Stimulated activated CD8-positive, alpha-beta memory T cell treated with anti-CD3 and anti-CD28 coated beads, Interleukin-7, amount 100 ng/mL, for 48 hours (primary cell): ENCODE data around the gene FRMD5.

Experiments used
- DNase-seq, 2 donors: peaks; one replicate each; pipeline ENCODE4 v3.0.0-alpha.2; 2020; ENCODE audit warnings: low read depth in 1 of 2; ENCODE audit errors: extremely low read depth in 1 of 2

Gene FRMD5

GRCh38 chr15:43901495-43901894 is 293.6 kb downstream of the FRMD5 start:
- no peak for DNase-seq

- DNase-seq: no peak
Observed at GRCh38 chr15:43900996-43901395, 294.1 kb downstream of the FRMD5 start.

GRCh38 chr15:43899928-43900327 is 295.1 kb downstream of the FRMD5 start:
- DNase-seq: no peak

DNA sequence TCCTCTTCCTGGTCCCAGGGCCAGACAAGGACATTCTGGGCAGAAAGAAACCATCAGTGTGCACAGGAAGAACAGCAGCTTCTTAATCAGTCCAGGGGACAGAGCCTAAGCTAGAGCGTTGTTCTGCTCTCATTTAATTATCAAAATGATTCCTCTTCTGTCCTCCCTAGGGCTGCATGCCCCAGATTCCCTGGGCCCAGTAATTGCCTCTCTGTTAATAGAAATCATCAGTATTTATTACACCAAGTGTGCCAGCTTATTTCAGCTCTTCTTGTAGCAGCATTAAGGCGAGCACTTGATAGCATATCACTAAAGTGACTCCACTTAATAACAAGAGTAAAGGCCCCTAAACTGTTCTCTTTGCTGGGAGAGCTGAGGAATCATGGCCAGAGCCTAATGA is 296.2 kb downstream of the FRMD5 start:
- no peak for DNase-seq

- DNase-seq: no peak
Observed at GRCh38 chr15:43896543-43896942, 298.5 kb downstream of the FRMD5 start.

DNA sequence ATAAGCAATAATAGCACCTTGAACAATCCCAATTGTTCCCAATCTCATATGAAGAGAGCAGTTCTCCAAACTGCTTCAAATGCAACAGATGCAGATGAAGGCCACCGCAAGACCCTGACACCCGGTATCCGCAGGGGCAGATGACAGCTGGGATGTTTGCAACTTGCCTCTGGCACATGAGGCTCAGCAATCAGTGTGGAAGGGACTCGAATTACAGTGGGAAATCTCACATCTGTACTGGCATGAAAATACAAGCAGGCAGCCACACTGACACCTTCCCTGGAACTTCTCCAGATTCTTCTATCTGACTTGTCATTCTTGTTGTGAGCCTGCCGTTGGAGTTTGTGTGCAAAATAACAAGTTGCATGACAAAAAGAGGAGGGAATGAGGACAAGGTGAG is 299.5 kb downstream of the FRMD5 start:
- no peak for DNase-seq

DNA sequence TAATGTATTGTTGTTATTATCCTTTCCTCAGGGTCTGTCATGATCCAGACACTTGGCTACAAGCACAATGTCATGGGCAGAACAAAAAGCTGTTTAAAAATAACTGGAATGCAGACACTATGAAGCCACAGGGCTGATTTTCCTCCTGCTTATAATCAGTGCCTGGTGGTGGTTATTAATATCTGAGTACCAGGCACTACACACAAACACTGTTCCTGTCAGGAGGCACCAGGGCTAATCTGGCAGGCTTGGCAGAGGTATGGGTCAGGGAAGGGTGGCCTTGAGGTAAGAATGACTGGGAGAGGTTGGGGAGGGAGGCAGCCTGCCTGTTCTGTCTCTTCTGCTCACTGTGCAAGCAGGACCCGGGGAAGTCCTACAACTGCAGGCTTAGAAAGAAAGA is 301.1 kb downstream of the FRMD5 start:
- DNase-seq: no peak

DNA sequence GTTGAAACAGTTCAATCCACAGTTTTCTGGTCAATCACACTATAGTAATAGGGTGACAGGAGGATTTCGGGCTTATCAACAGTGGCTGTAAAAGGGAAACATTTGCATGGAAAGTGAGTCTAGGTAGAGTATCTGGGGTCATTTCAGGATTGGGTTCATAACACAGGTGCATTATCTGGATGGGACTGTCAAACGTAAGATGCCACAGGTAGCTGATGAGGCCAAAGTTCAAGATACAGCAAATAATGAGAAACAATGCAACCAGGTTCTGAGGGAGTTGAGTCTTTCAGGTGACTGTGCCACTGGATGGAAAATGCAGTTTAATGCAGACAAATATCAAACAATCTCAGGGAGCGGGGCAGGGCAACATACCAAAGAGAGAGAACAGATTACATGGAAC is 306.0 kb downstream of the FRMD5 start:
- no peak for DNase-seq

DNA sequence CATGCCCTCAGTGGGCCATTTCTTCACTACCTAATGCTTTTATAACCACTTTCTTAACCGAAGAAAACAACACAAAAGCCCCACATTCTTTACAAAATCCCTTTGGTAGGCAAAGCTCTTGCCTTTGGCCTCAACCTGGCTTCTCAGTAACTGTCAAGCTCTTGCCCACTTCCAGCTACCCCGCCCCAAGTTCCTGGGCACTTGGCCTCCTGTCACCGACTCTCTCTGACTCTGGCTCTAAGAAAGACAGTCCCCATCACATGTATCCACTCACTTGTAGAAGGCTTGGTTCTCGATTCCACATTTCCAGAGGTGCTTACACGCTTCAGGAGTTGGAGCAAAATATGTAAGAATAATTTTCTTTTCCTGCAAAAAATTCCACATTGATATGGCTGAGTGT is 307.2 kb downstream of the FRMD5 start:
- DNase-seq: no peak

DNA sequence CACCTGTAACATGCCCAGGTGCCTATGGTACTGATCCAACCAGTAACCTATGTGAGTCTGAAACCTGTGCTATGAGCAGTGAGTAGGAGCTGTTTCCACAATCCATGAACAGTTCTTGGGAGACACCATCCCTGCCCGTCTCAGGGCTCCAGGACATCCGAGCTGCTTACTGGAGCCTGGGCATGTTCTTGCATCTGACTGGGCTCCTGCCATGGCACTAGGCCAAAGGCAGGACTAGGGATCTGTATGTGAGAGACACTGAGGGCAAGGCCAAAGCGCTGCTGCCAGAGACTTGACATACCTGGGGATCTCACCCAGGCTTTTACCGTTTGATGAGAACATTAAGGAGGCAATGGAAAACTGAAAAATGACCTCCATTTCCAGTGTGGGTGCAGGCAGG is 308.5 kb downstream of the FRMD5 start:
- DNase-seq: no peak

GRCh38 chr15:43883571-43883970 is 311.5 kb downstream of the FRMD5 start:
- DNase-seq: no peak

GRCh38 chr15:43881944-43882343 is 313.1 kb downstream of the FRMD5 start:
- no peak for DNase-seq

DNA sequence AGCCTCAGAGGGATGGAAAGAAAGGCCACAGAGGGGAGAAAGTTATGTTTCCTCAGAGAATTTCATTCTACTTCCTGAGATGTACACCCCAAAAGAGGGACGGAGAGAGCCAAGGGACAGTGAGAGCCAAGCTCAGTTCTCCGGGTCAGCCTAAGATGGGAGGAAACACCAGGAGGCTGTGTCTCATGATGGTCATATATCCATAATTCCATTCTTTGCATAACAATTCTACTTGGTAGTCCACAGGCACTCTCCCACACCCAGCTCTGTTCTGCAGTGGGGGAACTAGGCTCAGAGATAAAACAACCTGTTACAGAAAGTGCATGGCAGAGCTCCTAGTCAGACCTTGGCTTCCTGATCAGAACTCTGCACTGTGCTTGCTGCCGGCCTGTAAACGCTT is 313.8 kb downstream of the FRMD5 start:
- no peak for DNase-seq

DNA sequence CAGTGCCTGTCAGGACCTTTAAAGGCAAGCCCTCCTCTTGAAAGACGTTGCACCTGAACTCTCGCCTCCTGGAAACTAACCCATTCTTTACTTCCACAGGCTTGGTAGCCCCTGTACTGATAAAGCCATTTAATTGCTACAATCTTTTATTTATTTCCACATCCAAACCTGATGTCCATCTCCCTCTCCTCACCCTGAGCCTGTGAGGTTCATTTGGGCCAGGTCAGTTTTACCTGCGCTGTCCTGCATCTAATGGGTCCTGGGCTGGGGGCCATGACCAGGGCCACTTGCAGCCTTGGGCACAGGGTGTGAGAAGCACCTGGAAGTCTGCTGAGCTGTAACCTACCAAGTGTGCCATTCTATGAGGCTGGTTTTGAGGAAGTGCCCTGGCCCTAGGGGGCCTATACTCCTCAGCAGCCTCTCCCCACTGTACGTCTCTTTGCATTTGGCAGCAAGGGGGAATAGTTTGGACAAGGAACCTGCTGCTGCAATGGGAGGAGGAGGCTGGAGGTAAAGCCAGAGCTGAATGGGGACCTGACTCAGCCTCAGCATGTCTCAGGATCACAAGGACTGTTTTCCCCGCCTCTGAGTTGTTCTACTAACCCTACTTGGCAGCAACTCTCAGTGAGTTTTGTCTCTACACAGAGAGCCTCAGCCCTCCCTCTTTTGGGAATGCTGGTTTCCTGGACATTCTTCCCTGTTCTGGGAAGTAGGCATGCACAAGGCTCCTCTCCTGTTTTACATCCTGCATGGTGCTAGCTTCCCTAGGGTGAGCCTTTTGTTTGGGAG is 314.5 kb downstream of the FRMD5 start:
- no peak for DNase-seq

DNA sequence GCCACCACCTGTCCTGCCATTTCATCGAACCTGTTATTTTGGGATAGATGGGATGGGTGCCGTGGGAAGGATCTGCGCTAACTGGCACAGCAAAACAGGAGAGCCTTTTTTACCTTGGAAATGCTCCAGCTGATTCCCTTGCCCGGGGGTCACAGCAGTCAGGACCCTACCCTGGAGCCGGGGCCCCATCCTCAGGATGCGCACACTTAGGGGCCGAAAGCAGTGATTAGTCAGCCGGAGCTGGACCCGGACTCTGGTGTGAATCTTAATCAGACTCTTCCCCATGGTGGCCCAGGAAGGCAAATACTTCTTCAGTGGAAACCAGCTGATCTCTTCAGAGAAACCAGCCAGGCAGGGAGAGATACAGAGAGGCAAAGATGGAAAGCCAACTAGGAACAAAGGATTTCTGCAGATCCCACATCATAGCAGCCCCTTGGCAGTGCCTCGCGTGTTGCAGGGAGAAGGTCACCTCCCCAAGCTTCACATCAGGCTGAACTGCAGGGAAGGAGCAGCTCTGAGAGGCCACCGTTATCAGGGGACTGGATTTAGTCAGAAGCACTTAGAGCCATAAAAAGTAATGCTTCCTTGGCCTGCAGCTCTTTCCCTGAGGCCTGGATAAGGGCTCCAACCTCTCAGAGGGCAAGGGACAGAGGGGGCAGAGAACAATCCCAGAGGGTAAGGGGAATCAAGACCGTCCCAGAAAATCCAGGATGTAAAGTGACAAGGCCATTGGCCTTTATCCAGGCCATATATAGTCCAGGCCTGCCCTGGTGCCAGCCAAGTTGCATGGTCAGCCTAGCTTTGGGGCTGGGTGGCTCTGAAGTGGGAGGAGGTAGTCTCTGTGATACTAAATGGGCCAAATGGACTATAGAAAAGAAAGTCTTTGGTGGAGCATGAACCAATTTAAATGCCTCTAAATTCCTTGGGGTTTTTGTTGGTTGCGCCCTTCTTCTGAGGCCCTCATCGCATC is 315.4 kb downstream of the FRMD5 start:
- no peak for DNase-seq

DNA sequence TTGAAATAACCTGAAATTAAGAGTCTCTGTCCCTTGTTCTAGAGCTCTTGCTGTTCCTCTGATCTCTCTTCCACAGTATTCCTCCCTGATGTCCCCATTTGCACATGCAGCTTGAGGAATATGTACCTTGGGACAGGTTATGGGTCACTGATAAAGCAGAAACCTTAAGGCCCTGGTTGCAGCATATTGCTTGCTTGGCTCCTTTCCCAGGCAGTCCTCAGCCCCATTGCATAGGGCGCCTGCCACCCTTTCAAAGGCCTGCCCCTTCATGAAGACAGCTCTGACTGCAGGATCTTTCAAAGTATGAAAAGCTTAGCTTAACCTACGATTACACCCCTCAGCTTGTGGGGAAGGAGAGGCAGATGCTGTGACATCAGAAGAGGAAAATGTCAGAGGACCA is 316.6 kb downstream of the FRMD5 start:
- DNase-seq: no peak

DNA sequence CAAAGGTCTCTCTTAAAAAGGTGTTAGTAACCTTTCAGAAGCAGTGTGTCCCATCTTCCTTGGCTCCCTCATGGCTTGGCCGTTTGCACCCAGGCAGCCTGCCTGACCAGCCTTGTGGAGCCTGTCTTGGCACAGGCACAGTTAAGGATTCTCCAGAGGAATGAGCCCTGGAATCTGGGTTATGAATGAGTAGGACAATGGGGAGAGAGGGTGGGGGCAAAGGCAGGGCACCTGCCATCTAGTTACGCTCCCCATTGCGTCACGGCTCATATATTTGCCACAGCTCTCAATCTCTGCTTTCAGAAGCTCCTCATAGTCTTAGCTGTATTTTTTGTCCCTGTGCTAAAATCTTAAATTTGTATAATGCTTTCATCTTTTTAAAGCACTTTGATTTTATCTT is 317.7 kb downstream of the FRMD5 start:
- DNase-seq: no peak

DNA sequence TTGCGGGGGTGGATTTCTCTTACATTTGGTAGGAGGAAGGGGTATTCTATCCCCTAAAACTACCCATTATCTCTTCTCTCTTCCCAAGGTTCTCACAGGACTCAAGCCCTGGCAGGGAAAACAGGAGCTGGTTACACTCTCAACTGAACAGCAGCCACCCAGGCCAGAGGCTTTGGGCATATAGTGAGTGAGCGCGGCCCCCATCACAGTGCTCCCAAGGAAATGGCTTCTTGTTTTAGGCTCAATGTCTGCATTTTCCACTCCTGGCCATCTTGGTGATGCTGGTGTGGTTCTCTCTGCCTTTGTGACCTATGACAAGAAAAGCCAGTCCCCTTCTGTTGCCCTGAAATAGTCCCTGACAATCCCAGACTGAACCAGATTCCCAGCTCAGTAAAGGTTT is 318.2 kb downstream of the FRMD5 start:
- DNase-seq: no peak

DNA sequence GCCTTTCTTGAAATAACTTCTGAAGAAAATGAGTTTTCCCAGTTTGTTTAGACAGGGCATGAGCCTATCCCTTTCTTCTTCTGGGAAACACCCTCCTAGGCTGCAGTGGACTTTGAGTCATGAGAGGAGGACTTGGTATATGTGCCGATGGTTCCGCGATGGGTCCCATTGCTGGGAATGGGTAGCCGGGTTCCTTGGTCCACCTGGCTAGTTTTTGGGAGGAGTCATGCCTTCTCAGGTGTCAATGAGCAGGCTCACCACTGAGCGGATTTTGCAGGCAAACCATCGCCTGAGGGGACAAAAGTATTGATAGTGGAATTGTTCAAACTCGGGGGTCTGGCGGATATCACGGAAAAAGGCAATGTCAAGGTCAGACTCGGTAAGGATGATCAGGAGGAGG is 321.4 kb downstream of the FRMD5 start:
- DNase-seq: no peak

GRCh38 chr15:43872416-43873020 is 322.6 kb downstream of the FRMD5 start:
- DNase-seq: no peak

DNA sequence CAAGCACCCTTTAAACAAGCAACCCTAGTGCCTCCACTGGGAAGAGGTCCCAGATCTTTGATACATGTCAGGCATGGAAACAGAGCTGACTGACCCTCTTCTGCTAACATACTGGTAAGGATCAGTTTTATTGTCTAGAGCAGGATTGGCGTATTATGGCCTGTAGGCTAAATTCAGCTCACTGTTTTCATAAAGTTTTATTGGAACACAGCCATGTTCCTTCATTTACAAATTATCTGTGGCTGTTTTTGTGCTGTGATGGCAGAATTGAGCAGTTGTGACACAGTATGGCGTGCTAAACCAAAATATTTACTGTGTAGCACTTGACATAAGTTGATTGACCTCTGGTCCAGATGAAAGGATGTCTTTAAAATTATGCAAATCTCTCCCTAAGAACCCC is 323.2 kb downstream of the FRMD5 start:
- DNase-seq: no peak

DNA sequence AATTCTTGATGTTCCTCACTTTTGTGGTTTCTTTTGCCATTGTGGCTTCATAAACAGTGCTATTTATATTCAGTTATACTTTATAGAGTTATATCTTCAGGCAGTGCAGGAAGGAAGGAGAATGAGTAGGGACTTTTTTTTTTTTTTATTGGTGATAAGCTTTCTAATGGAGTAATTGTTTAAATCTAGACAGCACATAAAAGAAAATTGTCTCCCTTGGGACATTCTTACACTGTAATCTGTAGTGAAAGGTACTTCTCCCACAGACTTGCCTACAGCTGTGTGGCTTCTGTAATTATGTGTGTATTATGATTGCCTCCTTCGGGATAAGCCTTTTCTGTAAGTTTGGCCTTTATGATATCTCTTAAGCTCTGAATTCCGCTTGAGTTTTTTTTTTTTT is 326.7 kb downstream of the FRMD5 start:
- no peak for DNase-seq
